SU-DHL-6 (cell line): ENCODE results near the gene TRDN.

ENCODE experiments used
- H2AFZ ChIP-seq: fragments of 200-600 bp; sonication (generic); 2 replicates; pipeline ENCODE4 v1.6.1; 2014; ENCODE audit warnings: low read depth, mild to moderate bottlenecking, moderate library complexity, mixed read lengths, antibody characterized with exemption, low read length; ENCODE audit not compliant: severe bottlenecking
- H3F3A ChIP-seq: fragments of 200-600 bp; shearing (Covaris generic); 2 replicates; pipeline ENCODE4 v1.6.0; 2016; ENCODE audit warnings: antibody characterized with exemption, mild to moderate bottlenecking; ENCODE audit not compliant: insufficient read depth
- H3K27ac ChIP-seq: fragments of 200-600 bp; sonication (generic); 2 replicates; pipeline ENCODE4 v1.5.1; 2016; ENCODE audit warnings: low read depth, mild to moderate bottlenecking, low read length, moderate library complexity, mixed read lengths
- H3K27me3 ChIP-seq: fragments of 200-600 bp; sonication (generic), shearing (Covaris generic); 2 replicates; pipeline ENCODE4 v1.6.0; 2014; ENCODE audit warnings: mild to moderate bottlenecking, low read length
- H3K36me3 ChIP-seq: fragments of 200-600 bp; sonication (generic); 2 replicates; pipeline ENCODE4 v1.6.1; 2014; ENCODE audit warnings: mild to moderate bottlenecking, low read length, mixed read lengths
- H3K4me2 ChIP-seq: fragments of 300-600, 200-600 bp; shearing (Covaris generic), sonication (generic); 2 replicates; pipeline ENCODE4 v1.6.0; 2014; ENCODE audit warnings: low read length, low read depth, mild to moderate bottlenecking; ENCODE audit not compliant: poor library complexity, severe bottlenecking
- H3K4me3 ChIP-seq: fragments of 200-600 bp; sonication (generic); 2 replicates; pipeline ENCODE4 v1.5.1; 2014; ENCODE audit warnings: antibody characterized with exemption, low read length, mild to moderate bottlenecking, mixed read lengths; ENCODE audit not compliant: insufficient read depth, poor library complexity, severe bottlenecking
- H3K79me2 ChIP-seq: fragments of 200-600 bp; sonication (generic); 2 replicates; pipeline ENCODE4 v1.6.1; 2014; ENCODE audit warnings: mild to moderate bottlenecking, low read length, moderate library complexity; ENCODE audit not compliant: insufficient read depth
- H3K9ac ChIP-seq: fragments of 200-600 bp; sonication (generic); 2 replicates; pipeline ENCODE4 v1.7.0; 2014; ENCODE audit warnings: mild to moderate bottlenecking, low read length
- H3K9me2 ChIP-seq: fragments of 200-600 bp; sonication (generic); replicated peaks from 2 replicates; pipeline ENCODE4 v1.6.1; 2014; ENCODE audit warnings: low read length; ENCODE audit not compliant: insufficient read depth
- H3K9me3 ChIP-seq: fragments of 200-600 bp; sonication (generic); 2 replicates; pipeline ENCODE4 v1.6.1; 2014; ENCODE audit warnings: low read length, mixed read lengths; ENCODE audit not compliant: insufficient read depth
- H4K20me1 ChIP-seq: fragments of 200-600 bp; sonication (generic); 2 replicates; pipeline ENCODE4 v1.6.1; 2014; ENCODE audit warnings: low read depth, mild to moderate bottlenecking, antibody characterized with exemption, low read length, moderate library complexity, mixed read lengths
- EZH2phosphoT487 ChIP-seq: fragments of 200-600 bp; sonication (generic), shearing (Covaris generic); conservative IDR thresholded peaks from 2 replicates; pipeline ENCODE4 v1.6.1; 2018; ENCODE audit warnings: mild to moderate bottlenecking, antibody characterized with exemption, low read length, moderate library complexity, mixed read lengths
- TF ChIP-seq, protein P1 (sequence below): fragments of 200-600 bp; sonication (generic); IDR thresholded peaks from one replicate; pipeline ENCODE4 v1.5.1; 2017; ENCODE audit warnings: antibody characterized with exemption, mild to moderate bottlenecking, low read length, moderate library complexity; ENCODE audit not compliant: insufficient read depth, poor library complexity, severe bottlenecking

TRDN gene

DNA sequence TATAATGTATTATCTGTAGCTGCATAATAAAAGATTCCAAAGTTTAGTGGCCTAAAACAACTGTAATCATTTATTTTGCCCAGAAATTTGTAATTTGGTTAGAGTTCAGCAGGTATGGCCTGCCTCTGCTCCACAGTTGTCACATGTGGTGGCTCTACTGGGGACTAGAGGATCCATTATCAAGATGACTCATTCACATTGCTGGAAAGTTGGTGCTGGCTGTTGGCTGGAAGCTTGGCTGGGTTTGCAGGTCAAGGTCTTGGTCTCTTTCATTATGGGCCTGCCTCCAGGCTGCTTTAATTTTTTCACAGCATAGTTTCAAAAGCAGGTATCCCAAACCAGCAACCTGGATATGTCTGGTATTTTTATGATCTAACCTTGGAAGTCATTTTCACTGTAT is 17.6 kb downstream of the TRDN start:
- no peak overlapping the region for H3K27ac ChIP-seq
- H3K4me2 ChIP-seq: no peak overlapping the region
- H3K9ac ChIP-seq: no peak overlapping the region
- no peaks in the 10 kb centered on the region for H3K9me2 ChIP-seq
- no peaks in the 10 kb centered on the region for H4K20me1 ChIP-seq
- no peak for TF ChIP-seq EZH2phosphoT487
- TF ChIP-seq, protein P1, sequence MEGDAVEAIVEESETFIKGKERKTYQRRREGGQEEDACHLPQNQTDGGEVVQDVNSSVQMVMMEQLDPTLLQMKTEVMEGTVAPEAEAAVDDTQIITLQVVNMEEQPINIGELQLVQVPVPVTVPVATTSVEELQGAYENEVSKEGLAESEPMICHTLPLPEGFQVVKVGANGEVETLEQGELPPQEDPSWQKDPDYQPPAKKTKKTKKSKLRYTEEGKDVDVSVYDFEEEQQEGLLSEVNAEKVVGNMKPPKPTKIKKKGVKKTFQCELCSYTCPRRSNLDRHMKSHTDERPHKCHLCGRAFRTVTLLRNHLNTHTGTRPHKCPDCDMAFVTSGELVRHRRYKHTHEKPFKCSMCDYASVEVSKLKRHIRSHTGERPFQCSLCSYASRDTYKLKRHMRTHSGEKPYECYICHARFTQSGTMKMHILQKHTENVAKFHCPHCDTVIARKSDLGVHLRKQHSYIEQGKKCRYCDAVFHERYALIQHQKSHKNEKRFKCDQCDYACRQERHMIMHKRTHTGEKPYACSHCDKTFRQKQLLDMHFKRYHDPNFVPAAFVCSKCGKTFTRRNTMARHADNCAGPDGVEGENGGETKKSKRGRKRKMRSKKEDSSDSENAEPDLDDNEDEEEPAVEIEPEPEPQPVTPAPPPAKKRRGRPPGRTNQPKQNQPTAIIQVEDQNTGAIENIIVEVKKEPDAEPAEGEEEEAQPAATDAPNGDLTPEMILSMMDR: no peak
- H3K4me3 ChIP-seq: no peak overlapping the region
- no peaks in the 10 kb centered on the region for H3K27me3 ChIP-seq
- no peaks in the 10 kb centered on the region for H3F3A ChIP-seq
- H3K36me3 ChIP-seq: no peaks in the 10 kb centered on the region
- H3K9me3 ChIP-seq: no peaks in the 10 kb centered on the region
- no peak overlapping the region for H2AFZ ChIP-seq
- H3K79me2 ChIP-seq: no peaks in the 10 kb centered on the region

DNA sequence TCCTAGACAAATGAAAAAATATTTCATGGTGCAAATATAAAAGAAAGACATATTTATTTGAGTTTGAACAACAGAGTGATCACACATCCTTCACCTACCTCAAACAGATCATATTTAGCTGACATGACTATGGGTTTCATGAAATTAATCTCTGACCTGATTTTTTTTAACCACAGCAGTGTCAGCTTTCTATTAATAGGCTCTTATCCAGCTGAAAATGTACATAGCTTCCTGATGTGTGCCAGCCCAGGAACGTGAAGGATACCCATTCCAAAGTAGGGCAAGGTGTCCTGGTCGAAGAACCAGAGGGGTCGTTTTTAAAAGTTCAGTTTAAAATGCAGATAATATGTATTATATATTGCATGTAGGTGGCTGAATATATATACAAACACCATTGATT is 19.8 kb downstream of the TRDN start:
- Histone ChIP-seq H2AFZ (no peak overlapping the region), H3K4me2 (no peak overlapping the region)

DNA sequence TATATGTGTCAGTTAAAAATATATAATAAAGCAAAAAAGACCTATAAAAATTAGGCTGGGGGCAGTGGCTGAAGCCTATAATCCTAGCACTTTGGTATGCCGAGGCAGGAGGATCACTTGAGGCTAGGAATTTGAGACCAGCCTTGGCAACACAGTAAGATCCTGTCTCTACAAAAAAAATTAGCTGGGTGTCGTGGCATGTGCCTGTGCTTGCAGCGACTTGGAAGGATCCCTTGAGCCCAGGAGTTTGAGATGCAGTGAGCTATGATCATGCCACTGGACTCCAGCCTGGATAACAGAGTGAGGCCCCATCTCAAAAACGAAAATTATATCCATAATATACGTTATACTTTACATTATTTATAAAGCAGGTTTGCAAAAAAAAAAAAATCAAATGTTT is 20.7 kb downstream of the TRDN start:
- Histone ChIP-seq H3K79me2 (no peaks in the 10 kb centered on the region), H4K20me1 (no peaks in the 10 kb centered on the region), H3K9me2 (no peaks in the 10 kb centered on the region), H3K27me3 (no peaks in the 10 kb centered on the region), H3K36me3 (no peaks in the 10 kb centered on the region), H3K9ac (no peak overlapping the region), H3K9me3 (no peaks in the 10 kb centered on the region), H3K27ac (no peak overlapping the region), H3K4me2 (no peak overlapping the region), H3F3A (no peaks in the 10 kb centered on the region), H2AFZ (no peak overlapping the region), H3K4me3 (no peak overlapping the region)
- TF ChIP-seq, protein P1: no peak
- no peak for TF ChIP-seq EZH2phosphoT487

More for the DNA sequence above, 19.8 kb downstream of the TRDN start:
- Histone ChIP-seq H3K27ac (no peak overlapping the region), H4K20me1 (no peaks in the 10 kb centered on the region), H3K9me2 (no peaks in the 10 kb centered on the region), H3K36me3 (no peaks in the 10 kb centered on the region), H3K4me3 (no peak overlapping the region), H3K9ac (no peak overlapping the region), H3K27me3 (no peaks in the 10 kb centered on the region), H3F3A (no peaks in the 10 kb centered on the region), H3K9me3 (no peaks in the 10 kb centered on the region), H3K79me2 (no peaks in the 10 kb centered on the region)
- TF ChIP-seq, protein P1: no peak
- TF ChIP-seq EZH2phosphoT487: no peak
